Activated gamma-delta T cell treated with Interleukin-2 at 50 U/mL for 16 hours (primary cell): ENCODE measurements around the gene DOCK6.

Experiments
- DNase-seq: peaks from one replicate; pipeline ENCODE4 v3.0.0-alpha.2; 2020

Gene DOCK6

GRCh38 chr19:11261971-11262839 lies at the start of gene DOCK6:
DOCK6 (minus strand) TSS chr19:11262524; CDS start chr19:11262440, 84 bp downstream.
- no peak for DNase-seq

GRCh38 chr19:11306337-11306736 lies 44.0 kb upstream of the DOCK6 start:
- no peak for DNase-seq

- no peak for DNase-seq
Measured at GRCh38 chr19:11304936-11305335, 42.6 kb upstream of the DOCK6 start.

GRCh38 chr19:11300811-11301120 lies 38.4 kb upstream of the DOCK6 start:
- DNase-seq, result no peak

- no peak for DNase-seq
Measured at GRCh38 chr19:11299946-11300810, 37.9 kb upstream of the DOCK6 start.

GRCh38 chr19:11296264-11296663 lies 33.9 kb upstream of the DOCK6 start:
- no peak for DNase-seq

GRCh38 chr19:11295665-11296245 lies 33.4 kb upstream of the DOCK6 start, which contains the start of gene TSPAN16:
TSPAN16 (plus strand) TSS chr19:11296160; CDS start chr19:11296298, 138 bp downstream.
- DNase-seq, result no peak

GRCh38 chr19:11295180-11295579 lies 32.9 kb upstream of the DOCK6 start:
- no peak for DNase-seq

- peak; percentile 75 for DNase-seq
Measured at GRCh38 chr19:11293433-11294389, 31.4 kb upstream of the DOCK6 start.

GRCh38 chr19:11291991-11292390 lies 29.7 kb upstream of the DOCK6 start:
- no peak for DNase-seq

GRCh38 chr19:11291415-11291814 lies 29.1 kb upstream of the DOCK6 start:
- no peak for DNase-seq

GRCh38 chr19:11290256-11290655 lies 27.9 kb upstream of the DOCK6 start:
- DNase-seq, result no peak

GRCh38 chr19:11288349-11288748 lies 26.0 kb upstream of the DOCK6 start:
- DNase-seq, result no peak

- no peak for DNase-seq
Measured at GRCh38 chr19:11286312-11286974, 24.1 kb upstream of the DOCK6 start.

- DNase-seq, result no peak
Measured at GRCh38 chr19:11284515-11284914, 22.2 kb upstream of the DOCK6 start.

- no peak for DNase-seq
Measured at GRCh38 chr19:11281356-11282049, 19.2 kb upstream of the DOCK6 start.

GRCh38 chr19:11279505-11280236 lies 17.3 kb upstream of the DOCK6 start:
- peak; percentile 35 for DNase-seq

GRCh38 chr19:11278670-11279069 lies 16.3 kb upstream of the DOCK6 start:
- DNase-seq, result no peak

- no peak for DNase-seq
Measured at GRCh38 chr19:11274533-11275086, 12.3 kb upstream of the DOCK6 start.

GRCh38 chr19:11273989-11274388 lies 11.7 kb upstream of the DOCK6 start:
- no peak for DNase-seq
